Calu3 (cell line): ENCODE measurements around the gene NAALADL2. TPM values are rescaled to one million over a fixed set of nuclear protein-coding genes. Genes with fewer than 3 reads are reported as not detected.

Experiments used
- BruUV-seq: library from RNA; stranded (reverse); fragments of 400-500 nt; replicated peaks from 2 replicates; lab custom pipeline; 2021; lab: Mats Ljungman, UMichigan
- CTCF ChIA-PET: fragments of 300-600 bp; sonication (Branson Sonifier 250); formaldehyde crosslinking; loops from one replicate; lab custom pipeline; 2022; ENCODE audit warnings: antibody characterized with exemption; lab: Charles Lee
- DNase-seq: peaks from one replicate; pipeline ENCODE4 v3.0.0; 2022
- H3K27ac Mint-ChIP-seq: one replicate; pipeline ENCODE4 v1.8.0; 2022; ENCODE audit warnings: mixed read lengths; ENCODE audit not compliant: unreplicated experiment
- H3K27me3 Mint-ChIP-seq: one replicate; pipeline ENCODE4 v1.8.0; 2022; ENCODE audit warnings: mixed read lengths; ENCODE audit not compliant: unreplicated experiment
- H3K36me3 Mint-ChIP-seq: one replicate; pipeline ENCODE4 v1.8.0; 2022; ENCODE audit warnings: mild to moderate bottlenecking, moderate library complexity, mixed read lengths; ENCODE audit not compliant: insufficient read depth, unreplicated experiment
- H3K4me1 Mint-ChIP-seq: one replicate; pipeline ENCODE4 v1.8.0; 2022; ENCODE audit warnings: mild to moderate bottlenecking, low read depth, mixed read lengths; ENCODE audit not compliant: unreplicated experiment
- H3K4me3 Mint-ChIP-seq: one replicate; pipeline ENCODE4 v1.8.0; 2022; ENCODE audit warnings: mild to moderate bottlenecking, low read depth, moderate library complexity, mixed read lengths; ENCODE audit not compliant: unreplicated experiment
- H3K9me3 Mint-ChIP-seq: one replicate; pipeline ENCODE4 v1.8.0; 2022; ENCODE audit warnings: low read depth, mixed read lengths; ENCODE audit not compliant: unreplicated experiment
- CTCF ChIP-seq: fragments of 200-600 bp; IDR thresholded peaks from one replicate; pipeline ENCODE4 v1.8.0; 2022; ENCODE audit warnings: antibody characterized with exemption; ENCODE audit not compliant: unreplicated experiment
- intact Hi-C: fragments of 100-400 bp; cut with micrococcal nuclease; formaldehyde crosslinking; loops from one replicate; pipeline ENCODE4 v1.10.0; 2022; ENCODE audit not compliant: unreplicated experiment
- total RNA-seq: library from RNA; stranded (reverse); gene quantifications from 2 replicates; pipeline ENCODE4 v1.2.3, GENCODE V29; 2022

Gene NAALADL2
- total RNA-seq, 1 experiment from 2014 or later: 36.9 TPM

- no TSS peak for BruUV-seq
- no peak for DNase-seq
- intact Hi-C loops: no loop called here
- Mint-ChIP-seq H3K27me3 (no peaks in the 10 kb centered on the region), H3K4me1 (peaks cover 13% of the 10 kb centered on the region), H3K27ac (no peak overlapping the region), H3K4me3 (no peak overlapping the region), H3K36me3 (no peaks in the 10 kb centered on the region), H3K9me3 (no peaks in the 10 kb centered on the region)
- CTCF ChIA-PET: no interaction called here
- no peak for TF ChIP-seq CTCF
These were observed 245.9 kb downstream of the NAALADL2 start for GRCh38 chr3:175105066-175105465.

GRCh38 chr3:175107231-175107630 lies 248.1 kb downstream of the NAALADL2 start:
- CTCF ChIA-PET: no interaction called here
- no peak overlapping the region for H3K27ac Mint-ChIP-seq
- H3K4me3 Mint-ChIP-seq: no peak overlapping the region
- DNase-seq: no peak
- H3K36me3 Mint-ChIP-seq: no peaks in the 10 kb centered on the region
- H3K4me1 Mint-ChIP-seq: peaks cover 23% of the 10 kb centered on the region
- no peak for TF ChIP-seq CTCF
- no peaks in the 10 kb centered on the region for H3K9me3 Mint-ChIP-seq
- intact Hi-C loops: no loop called here
- H3K27me3 Mint-ChIP-seq: no peaks in the 10 kb centered on the region
- BruUV-seq: no TSS peak

- Mint-ChIP-seq H3K4me1 (peaks cover 21% of the 10 kb centered on the region), H3K9me3 (no peaks in the 10 kb centered on the region), H3K27ac (no peak overlapping the region), H3K4me3 (no peak overlapping the region), H3K27me3 (no peaks in the 10 kb centered on the region), H3K36me3 (no peaks in the 10 kb centered on the region)
- TF ChIP-seq CTCF: no peak
- BruUV-seq: no TSS peak
- no peak for DNase-seq
- CTCF ChIA-PET: no interaction called here
- intact Hi-C loops: no loop called here
These were observed 248.9 kb downstream of the NAALADL2 start for GRCh38 chr3:175107995-175108394.

GRCh38 chr3:175108613-175109151 lies 249.5 kb downstream of the NAALADL2 start:
- no peak for DNase-seq
- no peaks in the 10 kb centered on the region for H3K36me3 Mint-ChIP-seq
- H3K4me3 Mint-ChIP-seq: no peak overlapping the region
- no peak overlapping the region for H3K27ac Mint-ChIP-seq
- H3K27me3 Mint-ChIP-seq: no peaks in the 10 kb centered on the region
- H3K4me1 Mint-ChIP-seq: peaks cover 14% of the 10 kb centered on the region
- intact Hi-C loops: no loop called here
- no peaks in the 10 kb centered on the region for H3K9me3 Mint-ChIP-seq
- no TSS peak for BruUV-seq
- TF ChIP-seq CTCF: no peak
- CTCF ChIA-PET: no interaction called here
